SK-N-SH (cell line): ENCODE measurements around the gene NUAK1. TPM values are rescaled to one million over a fixed set of nuclear protein-coding genes. Genes with fewer than 3 reads are reported as not detected.
A peak's percentile ranks its signal among the peaks of the same experiment; 100 is the strongest.

ENCODE experiments used
- CTCF ChIA-PET: fragments of 300-600, 350-600 bp; formaldehyde crosslinking; extraction: SDS; loops from one replicate; lab custom pipeline; 2021; lab: Yijun Ruan, JAX
- POLR2A ChIA-PET: fragments of 350-600 bp; sonication (Branson Sonifier 250); formaldehyde crosslinking; extraction: SDS; loops from one replicate; lab custom pipeline; 2020; ENCODE audit warnings: antibody characterized with exemption, inconsistent platforms; lab: Yijun Ruan, JAX
- DNase-seq: peaks from one replicate; pipeline ENCODE4 v3.0.0; 2012
- H2AFZ ChIP-seq: fragments of 200-600 bp; sonication (generic); 2 replicates; pipeline ENCODE4 v1.8.1; 2016; ENCODE audit warnings: antibody characterized with exemption, mild to moderate bottlenecking, low read depth
- H3F3A ChIP-seq: fragments of 200-600 bp; sonication (generic); replicated peaks from 2 replicates; pipeline ENCODE3; 2016; ENCODE audit warnings: antibody characterized with exemption, mild to moderate bottlenecking; ENCODE audit not compliant: insufficient read depth
- H3K27ac ChIP-seq, 2 experiments: fragments of 200-500 bp in 1 of 2; fragments of 200-600 bp in 1 of 2; sonication (Bioruptor generic) in 1 of 2; sonication (generic), shearing (Covaris generic) in 1 of 2; 2 replicates each; pipeline versions ENCODE4 v1.5.1 to v1.6.1; 2014 to 2016; ENCODE audit warnings: low read depth in 2 of 2, inconsistent platforms in 1 of 2, low read length in 1 of 2, mild to moderate bottlenecking in 1 of 2, mixed read lengths in 1 of 2
- H3K27me3 ChIP-seq: fragments of 200-600 bp; sonication (generic), shearing (Covaris generic); 2 replicates; pipeline ENCODE4 v1.6.1; 2016; ENCODE audit warnings: mixed run types; ENCODE audit not compliant: insufficient read depth
- H3K36me3 ChIP-seq, 2 experiments: fragments of 200-500 bp in 1 of 2; fragments of 200-600 bp in 1 of 2; sonication (Bioruptor generic) in 1 of 2; sonication (generic) in 1 of 2; replicated peaks in 1 of 2; 2 replicates each; pipeline versions ENCODE3 to v1.5.1; 2014 to 2016; ENCODE audit warnings: low read length in 1 of 2, mild to moderate bottlenecking in 1 of 2; ENCODE audit not compliant: insufficient read depth in 2 of 2, control insufficient read depth in 1 of 2
- H3K4me1 ChIP-seq, 2 experiments: fragments of 200-500 bp in 1 of 2; fragments of 200-600 bp in 1 of 2; sonication (Bioruptor generic) in 1 of 2; sonication (generic), shearing (Covaris generic) in 1 of 2; 2 replicates each; pipeline versions ENCODE4 v1.5.1 to v1.6.1; 2014 to 2016; ENCODE audit warnings: low read depth in 1 of 2, low read length in 1 of 2, mixed run types in 1 of 2; ENCODE audit not compliant: insufficient read depth in 2 of 2, control insufficient read depth in 1 of 2
- H3K4me2 ChIP-seq: fragments of 200-600 bp; sonication (generic), shearing (Covaris generic); 2 replicates; pipeline ENCODE4 v1.6.1; 2017; ENCODE audit warnings: mixed run types
- H3K4me3 ChIP-seq, 2 experiments: fragments of 200-500 bp in 1 of 2; fragments of 200-600 bp in 1 of 2; sonication (Bioruptor generic) in 1 of 2; sonication (generic), shearing (Covaris generic) in 1 of 2; 2 replicates each; pipeline versions ENCODE4 v1.5.1 to v1.8.1; 2014 to 2016; ENCODE audit warnings: low read depth in 2 of 2, inconsistent platforms in 1 of 2, low read length in 1 of 2, mild to moderate bottlenecking in 1 of 2, mixed read lengths in 1 of 2, moderate library complexity in 1 of 2
- H3K79me2 ChIP-seq: fragments of 200-600 bp; sonication (generic); 2 replicates; pipeline ENCODE4 v1.8.1; 2017; ENCODE audit warnings: mild to moderate bottlenecking; ENCODE audit not compliant: insufficient read depth
- H3K9ac ChIP-seq: fragments of 200-600 bp; sonication (generic); 2 replicates; pipeline ENCODE4 v1.6.1; 2017; ENCODE audit warnings: mixed run types
- H3K9me2 ChIP-seq: fragments of 200-600 bp; sonication (generic); 2 replicates; pipeline ENCODE4 v1.6.1; 2017; ENCODE audit warnings: mixed run types
- H3K9me3 ChIP-seq: fragments of 200-600 bp; sonication (generic); 2 replicates; pipeline ENCODE4 v1.6.1; 2017; ENCODE audit warnings: mixed run types, mild to moderate bottlenecking, moderate library complexity
- H4K20me1 ChIP-seq: fragments of 200-600 bp; sonication (generic); 2 replicates; pipeline ENCODE4 v1.6.1; 2017; ENCODE audit warnings: mild to moderate bottlenecking, mixed run types; ENCODE audit not compliant: insufficient read depth
- ELF1 ChIP-seq: IDR thresholded peaks from 2 replicates; pipeline ENCODE4 v1.4.0; 2012
- EP300 ChIP-seq, 2 experiments: IDR thresholded peaks; 2 replicates each; pipeline versions ENCODE4 v1.4.0 to v1.6.1; 2012; ENCODE audit warnings: borderline replicate concordance in 1 of 2, low read depth in 1 of 2, low read length in 1 of 2
- EZH2phosphoT487 ChIP-seq: fragments of 200-600 bp; sonication (generic); IDR thresholded peaks from 2 replicates; pipeline ENCODE4 v1.6.1; 2017; ENCODE audit warnings: low read depth, mixed run types, mild to moderate bottlenecking, antibody characterized with exemption, moderate library complexity, borderline replicate concordance
- FOXJ3 ChIP-seq: sonication (generic); formaldehyde crosslinking; IDR thresholded peaks from 2 replicates; pipeline ENCODE4 v1.5.1; 2020; ENCODE audit warnings: mild to moderate bottlenecking, missing genetic modification reagents
- GABPA ChIP-seq: IDR thresholded peaks from 2 replicates; pipeline ENCODE4 v1.4.0; 2012; ENCODE audit warnings: low read depth, mild to moderate bottlenecking
- JUND ChIP-seq: IDR thresholded peaks from 2 replicates; pipeline ENCODE4 v1.4.0; 2012
- MXI1 ChIP-seq: IDR thresholded peaks from 2 replicates; pipeline ENCODE4 v1.6.1; 2012; ENCODE audit warnings: mild to moderate bottlenecking, low read depth, low read length, improper control_type of control experiment
- POLR2AphosphoS5 ChIP-seq: IDR thresholded peaks from 2 replicates; pipeline ENCODE4 v1.6.1; 2012; ENCODE audit warnings: low read depth, low read length
- RFX5 ChIP-seq: IDR thresholded peaks from 2 replicates; pipeline ENCODE4 v1.6.1; 2012; ENCODE audit warnings: mild to moderate bottlenecking, improper control_type of control experiment, low read length
- RXRA ChIP-seq: IDR thresholded peaks from 2 replicates; pipeline ENCODE4 v1.4.0; 2012; ENCODE audit warnings: low read depth, mild to moderate bottlenecking, borderline replicate concordance
- SIN3A ChIP-seq: IDR thresholded peaks from 2 replicates; pipeline ENCODE4 v1.6.1; 2012; ENCODE audit warnings: low read depth, mild to moderate bottlenecking, low read length, moderate library complexity, borderline replicate concordance
- YY1 ChIP-seq: IDR thresholded peaks from 2 replicates; pipeline ENCODE4 v1.4.0; 2012; ENCODE audit warnings: low read depth, mild to moderate bottlenecking
- WGBS: methylation state at CpG from one replicate; pipeline ENCODE4 v1.1.6; 2017; ENCODE audit warnings: low lambda C conversion rate; 5-methylcytosine and 5-hydroxymethylcytosine counted together
- polyA plus RNA-seq, 3 experiments: library from polyadenylated mRNA; depleted of rRNA; stranded (reverse); fragments of >200 nt; gene quantifications; 2 replicates each; pipeline ENCODE4 v1.2.3, GENCODE V29; 2012
- TF ChIP-seq, protein P1 (sequence below): IDR thresholded peaks from 2 replicates; pipeline ENCODE4; 2012
- TF ChIP-seq, protein P2 (sequence below): IDR thresholded peaks from 2 replicates; pipeline ENCODE4 v1.4.0; 2012; ENCODE audit warnings: low read depth
- TF ChIP-seq, protein P3 (sequence below): fragments of 200-600 bp; sonication (generic); IDR thresholded peaks from 2 replicates; pipeline ENCODE4 v1.6.1; 2017; ENCODE audit warnings: antibody characterized with exemption, mild to moderate bottlenecking, moderate library complexity
- TF ChIP-seq, protein P4 (sequence below): fragments of 150-350 bp; IDR thresholded peaks from 2 replicates; pipeline ENCODE4 v1.6.1; 2016; ENCODE audit warnings: mild to moderate bottlenecking, low read depth, low read length
- TF ChIP-seq, protein P5 (sequence below): IDR thresholded peaks from 2 replicates; pipeline ENCODE4 v1.4.0; 2012; ENCODE audit warnings: low read depth, borderline replicate concordance

Gene NUAK1
- polyA plus RNA-seq, 1 of the 3 experiments (the other 2 are of a cell fraction): 8.1 TPM

DNA sequence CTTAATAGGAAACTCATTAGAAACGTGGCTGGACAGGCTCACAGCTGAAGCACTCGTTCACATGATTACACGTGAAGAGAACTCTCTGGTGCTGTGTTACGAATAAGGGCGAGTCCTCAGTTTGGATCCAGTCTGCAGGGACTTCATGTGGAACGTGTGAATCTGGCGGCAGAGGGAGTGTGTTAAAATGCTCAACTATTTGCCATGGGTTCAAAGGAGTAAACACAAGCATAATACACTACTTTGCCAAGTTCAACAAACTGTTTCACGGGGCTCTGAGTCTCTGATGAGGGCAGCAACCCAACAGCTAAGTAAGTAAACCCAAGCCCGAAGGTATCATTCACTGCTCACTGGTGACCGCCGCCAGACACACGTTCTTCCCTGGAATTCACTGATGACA is 42.4 kb downstream of the NUAK1 start (continued):
- TF ChIP-seq, protein P1, sequence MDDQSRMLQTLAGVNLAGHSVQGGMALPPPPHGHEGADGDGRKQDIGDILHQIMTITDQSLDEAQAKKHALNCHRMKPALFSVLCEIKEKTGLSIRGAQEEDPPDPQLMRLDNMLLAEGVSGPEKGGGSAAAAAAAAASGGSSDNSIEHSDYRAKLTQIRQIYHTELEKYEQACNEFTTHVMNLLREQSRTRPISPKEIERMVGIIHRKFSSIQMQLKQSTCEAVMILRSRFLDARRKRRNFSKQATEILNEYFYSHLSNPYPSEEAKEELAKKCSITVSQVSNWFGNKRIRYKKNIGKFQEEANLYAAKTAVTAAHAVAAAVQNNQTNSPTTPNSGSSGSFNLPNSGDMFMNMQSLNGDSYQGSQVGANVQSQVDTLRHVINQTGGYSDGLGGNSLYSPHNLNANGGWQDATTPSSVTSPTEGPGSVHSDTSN: no peak
- TF ChIP-seq, protein P2, sequence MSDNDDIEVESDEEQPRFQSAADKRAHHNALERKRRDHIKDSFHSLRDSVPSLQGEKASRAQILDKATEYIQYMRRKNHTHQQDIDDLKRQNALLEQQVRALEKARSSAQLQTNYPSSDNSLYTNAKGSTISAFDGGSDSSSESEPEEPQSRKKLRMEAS: no peak
- TF ChIP-seq RFX5 (no peak), GABPA (no peak), EZH2phosphoT487 (no peak), ELF1 (no peak), SIN3A (no peak), EP300 (IDR thresholded peaks at IDR 0.05; ENCODE audit: borderline replicate concordance in 1 of 2, low read depth in 1 of 2, low read length in 1 of 2) (no peak), POLR2AphosphoS5 (no peak), JUND (no peak), YY1 (no peak), FOXJ3 (no peak), RXRA (no peak), MXI1 (no peak)
- TF ChIP-seq, protein P3, sequence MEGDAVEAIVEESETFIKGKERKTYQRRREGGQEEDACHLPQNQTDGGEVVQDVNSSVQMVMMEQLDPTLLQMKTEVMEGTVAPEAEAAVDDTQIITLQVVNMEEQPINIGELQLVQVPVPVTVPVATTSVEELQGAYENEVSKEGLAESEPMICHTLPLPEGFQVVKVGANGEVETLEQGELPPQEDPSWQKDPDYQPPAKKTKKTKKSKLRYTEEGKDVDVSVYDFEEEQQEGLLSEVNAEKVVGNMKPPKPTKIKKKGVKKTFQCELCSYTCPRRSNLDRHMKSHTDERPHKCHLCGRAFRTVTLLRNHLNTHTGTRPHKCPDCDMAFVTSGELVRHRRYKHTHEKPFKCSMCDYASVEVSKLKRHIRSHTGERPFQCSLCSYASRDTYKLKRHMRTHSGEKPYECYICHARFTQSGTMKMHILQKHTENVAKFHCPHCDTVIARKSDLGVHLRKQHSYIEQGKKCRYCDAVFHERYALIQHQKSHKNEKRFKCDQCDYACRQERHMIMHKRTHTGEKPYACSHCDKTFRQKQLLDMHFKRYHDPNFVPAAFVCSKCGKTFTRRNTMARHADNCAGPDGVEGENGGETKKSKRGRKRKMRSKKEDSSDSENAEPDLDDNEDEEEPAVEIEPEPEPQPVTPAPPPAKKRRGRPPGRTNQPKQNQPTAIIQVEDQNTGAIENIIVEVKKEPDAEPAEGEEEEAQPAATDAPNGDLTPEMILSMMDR: no peak
- TF ChIP-seq, protein P4, sequence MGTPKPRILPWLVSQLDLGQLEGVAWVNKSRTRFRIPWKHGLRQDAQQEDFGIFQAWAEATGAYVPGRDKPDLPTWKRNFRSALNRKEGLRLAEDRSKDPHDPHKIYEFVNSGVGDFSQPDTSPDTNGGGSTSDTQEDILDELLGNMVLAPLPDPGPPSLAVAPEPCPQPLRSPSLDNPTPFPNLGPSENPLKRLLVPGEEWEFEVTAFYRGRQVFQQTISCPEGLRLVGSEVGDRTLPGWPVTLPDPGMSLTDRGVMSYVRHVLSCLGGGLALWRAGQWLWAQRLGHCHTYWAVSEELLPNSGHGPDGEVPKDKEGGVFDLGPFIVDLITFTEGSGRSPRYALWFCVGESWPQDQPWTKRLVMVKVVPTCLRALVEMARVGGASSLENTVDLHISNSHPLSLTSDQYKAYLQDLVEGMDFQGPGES: no peak

DNA sequence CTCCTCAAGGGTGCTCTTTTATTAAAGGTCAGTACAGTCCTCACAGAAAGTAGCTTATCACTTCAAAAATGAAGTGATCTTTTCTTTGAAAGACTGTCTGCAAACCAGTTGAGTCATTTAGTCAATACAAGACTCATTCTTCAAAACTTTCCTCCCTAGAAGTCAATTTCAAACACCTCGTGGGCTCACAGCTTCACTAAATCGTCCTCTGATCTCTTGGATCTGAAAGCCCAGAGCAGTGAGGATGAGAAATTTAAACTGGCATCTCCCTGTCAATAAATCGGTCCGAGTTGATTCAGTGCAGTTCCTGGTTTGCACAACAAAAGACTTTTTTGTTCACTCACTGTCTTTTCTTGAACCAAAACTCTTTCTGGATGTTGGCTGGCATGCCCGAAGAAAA is 44.5 kb downstream of the NUAK1 start:
- Histone ChIP-seq H3K27me3 (no peaks in the 10 kb centered on the region), H3K9ac (no peak overlapping the region), H3K9me3 (no peaks in the 10 kb centered on the region), H4K20me1 (no peaks in the 10 kb centered on the region; the same call in 1 of the 2 replicates), H2AFZ (no peak overlapping the region), H3K79me2 (peaks cover 91% of the 10 kb centered on the region; the same call in 1 of the 2 replicates), H3K9me2 (no peaks in the 10 kb centered on the region), H3K27ac (peak overlapping the region in 1 of 2 experiments; percentile 91; a peak in 2 of 4 replicates), H3K4me2 (peak overlapping the region; percentile 20; the same call in 1 of the 2 replicates), H3K4me3 (no peak overlapping the region), H3K36me3 (peaks cover 11 to 30% of the 10 kb centered on the region in 2 experiments), H3F3A (peaks cover 34% of the 10 kb centered on the region), H3K4me1 (peaks cover 0 to 26% of the 10 kb centered on the region in 2 experiments; a peak in 2 of 4 replicates)
- TF ChIP-seq, protein P5, sequence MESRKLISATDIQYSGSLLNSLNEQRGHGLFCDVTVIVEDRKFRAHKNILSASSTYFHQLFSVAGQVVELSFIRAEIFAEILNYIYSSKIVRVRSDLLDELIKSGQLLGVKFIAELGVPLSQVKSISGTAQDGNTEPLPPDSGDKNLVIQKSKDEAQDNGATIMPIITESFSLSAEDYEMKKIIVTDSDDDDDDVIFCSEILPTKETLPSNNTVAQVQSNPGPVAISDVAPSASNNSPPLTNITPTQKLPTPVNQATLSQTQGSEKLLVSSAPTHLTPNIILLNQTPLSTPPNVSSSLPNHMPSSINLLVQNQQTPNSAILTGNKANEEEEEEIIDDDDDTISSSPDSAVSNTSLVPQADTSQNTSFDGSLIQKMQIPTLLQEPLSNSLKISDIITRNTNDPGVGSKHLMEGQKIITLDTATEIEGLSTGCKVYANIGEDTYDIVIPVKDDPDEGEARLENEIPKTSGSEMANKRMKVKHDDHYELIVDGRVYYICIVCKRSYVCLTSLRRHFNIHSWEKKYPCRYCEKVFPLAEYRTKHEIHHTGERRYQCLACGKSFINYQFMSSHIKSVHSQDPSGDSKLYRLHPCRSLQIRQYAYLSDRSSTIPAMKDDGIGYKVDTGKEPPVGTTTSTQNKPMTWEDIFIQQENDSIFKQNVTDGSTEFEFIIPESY: no peak
- TF ChIP-seq, protein P1: 0 out of 2 replicates have a peak, but pooled peaks have one; percentile 6
- ChIA-PET CTCF (no interaction called here), POLR2A (no interaction called here)
- DNase-seq: no peak
- 56% methylated on average over 5 of the region's 5 CpGs for WGBS
